Glomerular visceral epithelial cell (primary cell): ENCODE measurements around the gene CHD2.

Source experiments
- DNase-seq: peaks from one replicate; pipeline ENCODE4 v3.0.0-alpha.2; 2016; ENCODE audit errors: extremely low spot score

The CHD2 gene

DNA sequence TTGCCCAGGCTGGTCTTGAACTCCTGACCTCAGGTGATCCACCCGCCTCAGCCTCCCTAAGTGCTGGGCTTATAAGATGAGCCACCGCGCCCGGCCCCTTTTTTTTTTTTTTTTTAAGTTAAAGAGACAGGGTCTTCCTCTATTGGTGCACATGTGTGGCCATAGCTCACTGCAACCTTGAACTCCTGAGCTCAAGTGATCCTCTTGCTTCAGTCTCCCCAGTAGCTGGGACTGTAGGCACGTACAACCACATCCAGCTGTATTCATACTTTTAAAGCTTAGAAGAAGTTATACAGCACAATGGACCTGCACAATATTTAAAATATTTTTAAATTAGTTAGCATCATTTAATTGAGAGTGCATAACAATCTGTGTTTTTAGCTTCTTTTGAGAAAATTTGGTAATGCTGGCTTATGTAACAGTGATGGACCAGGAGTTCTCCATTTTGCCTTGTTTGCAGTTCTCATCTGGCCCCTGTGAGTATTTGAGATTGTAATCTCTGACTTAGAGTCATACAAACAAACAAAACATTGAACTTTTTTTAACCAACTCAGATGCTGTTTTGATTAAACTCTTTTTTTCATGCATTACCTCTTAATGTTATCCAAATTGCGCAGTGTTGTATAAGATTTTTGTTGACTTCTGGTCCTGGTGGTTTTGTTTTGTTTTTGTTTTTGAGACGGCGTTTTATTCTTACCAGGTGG, 33.0 kb downstream of the CHD2 start:
- no peak for DNase-seq

DNA sequence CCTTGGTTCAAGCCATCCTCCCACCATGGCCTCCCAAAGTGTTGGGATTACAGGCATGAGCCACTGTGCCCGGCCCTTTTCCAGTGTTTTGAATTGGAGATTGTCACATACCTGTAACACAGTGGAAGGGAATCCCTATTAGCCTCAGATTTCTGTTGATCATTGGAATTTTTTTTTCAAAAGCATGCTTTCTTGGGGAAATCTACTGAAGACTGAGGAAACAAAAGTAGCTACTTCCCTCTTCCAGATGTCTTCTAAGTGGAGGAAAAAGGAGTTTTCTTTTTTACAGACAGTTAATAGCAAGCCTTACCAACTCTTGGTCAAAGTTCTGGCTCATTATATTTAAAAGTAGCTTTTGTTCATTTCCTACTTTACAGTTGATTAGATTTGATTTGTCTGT, 33.7 kb downstream of the CHD2 start:
- DNase-seq = no peak

DNA sequence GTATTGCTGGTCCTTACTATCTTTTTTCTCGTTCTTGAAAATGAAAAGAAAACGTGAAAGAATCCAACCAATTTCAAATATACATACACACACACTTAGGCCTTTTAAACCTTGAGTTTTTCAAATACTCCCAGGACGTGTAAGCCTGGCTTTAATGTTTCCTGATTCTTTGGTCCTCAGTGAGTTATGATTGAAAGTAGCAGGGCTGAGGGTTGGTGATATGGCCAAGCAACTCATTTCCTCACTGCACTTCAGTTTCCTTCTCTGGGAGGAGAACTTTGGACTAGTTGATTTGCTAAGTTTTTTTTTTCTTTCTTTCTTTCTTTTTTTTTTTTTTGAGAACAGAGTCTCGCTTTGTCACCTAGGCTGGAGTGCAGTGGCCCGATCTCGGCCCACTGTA, 34.6 kb downstream of the CHD2 start:
- DNase-seq = no peak

DNA sequence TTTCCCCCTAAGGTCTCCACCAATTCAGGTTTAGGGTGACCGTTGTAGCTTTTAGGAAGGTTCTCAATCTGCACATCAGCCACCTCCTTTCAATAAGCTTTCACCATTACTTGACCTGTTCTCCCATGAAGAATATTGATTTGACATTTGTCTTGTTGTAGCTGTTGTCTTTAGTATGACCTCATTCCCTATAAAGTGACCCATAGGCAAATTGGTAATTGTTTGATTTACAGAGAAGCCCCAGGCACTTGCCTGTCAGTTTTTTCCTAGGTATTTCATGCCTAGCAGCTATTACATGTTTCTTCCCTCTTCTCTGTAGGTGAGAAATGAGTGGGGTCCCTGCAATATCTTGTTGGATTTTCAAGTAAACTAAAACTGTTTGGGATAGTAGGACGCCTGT, 36.0 kb downstream of the CHD2 start:
- DNase-seq = no peak

DNA sequence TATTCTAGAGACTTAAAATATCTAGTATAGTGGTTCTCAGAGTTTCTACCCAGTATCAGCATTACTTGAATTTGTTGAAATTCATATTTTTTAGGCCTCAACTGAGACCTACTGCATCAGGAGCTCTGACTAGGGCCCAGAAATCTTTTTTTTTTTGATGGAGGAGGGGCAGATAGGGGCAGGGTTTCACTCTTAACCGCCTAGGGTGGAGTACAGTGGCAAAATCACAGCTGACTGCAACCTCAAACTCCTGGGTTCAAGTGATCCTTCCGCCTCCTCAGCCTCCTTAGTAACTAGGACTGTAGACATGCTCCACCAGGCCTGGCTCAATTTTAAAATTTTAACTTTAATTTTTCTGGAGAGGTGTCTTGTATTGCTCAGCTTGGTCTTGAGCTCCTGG, 36.6 kb downstream of the CHD2 start:
- no peak for DNase-seq

DNA sequence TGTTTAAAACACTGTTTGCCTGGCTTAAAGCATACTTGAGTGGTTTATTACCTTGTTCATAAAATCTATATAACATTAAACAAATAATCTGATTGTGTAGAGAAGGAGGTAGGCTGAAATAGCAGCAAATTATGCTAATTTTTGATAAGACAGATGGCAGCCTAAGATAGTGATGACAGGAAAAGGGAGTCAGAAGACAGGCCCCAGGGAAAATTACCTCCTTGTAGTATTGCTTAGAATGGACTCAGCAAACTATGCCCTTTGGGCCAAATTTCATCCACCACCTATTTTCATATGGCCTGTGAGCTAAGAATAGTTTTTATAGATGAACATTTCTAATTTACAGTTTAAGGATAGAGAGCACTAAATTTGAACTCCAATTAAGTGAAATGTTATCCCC, 37.8 kb downstream of the CHD2 start:
- no peak for DNase-seq

DNA sequence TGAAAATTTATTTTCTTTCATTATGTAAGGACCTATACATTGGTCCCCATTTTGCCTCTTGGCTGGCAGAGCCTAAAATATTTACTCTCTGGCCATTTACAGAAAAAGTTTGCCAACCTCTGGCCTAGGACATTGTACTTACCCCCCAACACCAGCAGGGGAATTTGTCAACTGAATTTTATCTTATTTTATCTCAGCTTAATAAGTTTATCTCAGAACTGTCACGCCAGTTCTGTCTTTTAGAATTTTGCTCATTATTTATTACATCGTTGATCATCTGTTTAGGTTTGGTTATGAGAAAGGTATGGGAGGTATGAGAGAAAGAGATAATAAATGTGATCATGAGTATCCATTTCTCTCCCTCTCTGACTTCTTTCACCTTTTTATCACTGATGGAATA, 38.3 kb downstream of the CHD2 start:
- no peak for DNase-seq

DNA sequence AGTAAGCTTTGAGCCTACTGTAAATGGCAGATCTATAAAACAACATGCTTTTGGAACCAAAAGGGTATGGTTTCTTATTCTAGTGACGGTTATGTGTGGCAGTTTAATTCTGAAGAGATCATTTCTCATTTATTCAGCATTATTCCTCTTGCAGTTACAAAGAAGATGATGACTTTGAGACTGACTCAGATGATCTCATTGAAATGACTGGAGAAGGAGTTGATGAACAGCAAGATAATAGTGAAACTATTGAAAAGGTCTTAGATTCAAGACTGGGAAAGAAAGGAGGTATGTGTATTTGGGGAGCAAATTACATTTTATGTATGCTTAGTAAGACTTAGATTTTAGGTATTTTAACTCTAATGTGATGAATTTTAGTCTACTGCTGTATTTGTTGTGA, 41.5 kb downstream of the CHD2 start:
- no peak for DNase-seq

DNA sequence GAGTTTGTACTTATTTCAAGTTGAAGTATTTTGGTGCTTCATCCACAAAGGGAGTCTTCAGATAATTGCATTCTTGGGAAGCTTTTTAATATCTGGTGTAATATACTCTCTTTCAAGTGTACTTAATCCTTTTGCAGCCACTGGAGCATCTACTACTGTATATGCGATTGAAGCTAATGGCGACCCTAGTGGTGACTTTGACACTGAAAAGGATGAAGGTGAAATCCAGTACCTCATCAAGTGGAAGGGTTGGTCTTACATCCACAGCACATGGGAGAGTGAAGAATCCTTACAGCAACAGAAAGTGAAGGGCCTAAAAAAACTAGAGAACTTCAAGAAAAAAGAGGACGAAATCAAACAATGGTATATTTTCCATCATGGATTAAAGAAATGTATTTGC, 42.6 kb downstream of the CHD2 start:
- DNase-seq = no peak

DNA sequence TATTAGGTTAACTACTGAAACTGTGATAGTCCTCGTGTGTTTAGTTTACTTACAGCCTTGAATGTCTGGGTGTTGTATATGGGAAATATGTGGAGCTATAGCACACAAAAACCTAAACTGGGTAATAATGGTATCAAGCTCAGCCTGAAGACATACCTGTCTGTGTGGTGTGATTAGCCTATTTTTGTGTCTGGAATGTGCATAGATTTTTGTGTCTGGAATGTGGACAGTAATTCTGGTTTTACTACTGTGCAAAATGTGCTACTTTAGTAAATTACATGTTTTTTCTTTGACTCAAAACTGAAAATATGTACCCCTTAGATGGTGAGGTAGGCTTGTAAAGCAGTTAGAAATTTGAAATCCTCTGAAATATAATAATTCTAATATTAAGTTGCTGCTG, 43.5 kb downstream of the CHD2 start:
- DNase-seq = no peak

DNA sequence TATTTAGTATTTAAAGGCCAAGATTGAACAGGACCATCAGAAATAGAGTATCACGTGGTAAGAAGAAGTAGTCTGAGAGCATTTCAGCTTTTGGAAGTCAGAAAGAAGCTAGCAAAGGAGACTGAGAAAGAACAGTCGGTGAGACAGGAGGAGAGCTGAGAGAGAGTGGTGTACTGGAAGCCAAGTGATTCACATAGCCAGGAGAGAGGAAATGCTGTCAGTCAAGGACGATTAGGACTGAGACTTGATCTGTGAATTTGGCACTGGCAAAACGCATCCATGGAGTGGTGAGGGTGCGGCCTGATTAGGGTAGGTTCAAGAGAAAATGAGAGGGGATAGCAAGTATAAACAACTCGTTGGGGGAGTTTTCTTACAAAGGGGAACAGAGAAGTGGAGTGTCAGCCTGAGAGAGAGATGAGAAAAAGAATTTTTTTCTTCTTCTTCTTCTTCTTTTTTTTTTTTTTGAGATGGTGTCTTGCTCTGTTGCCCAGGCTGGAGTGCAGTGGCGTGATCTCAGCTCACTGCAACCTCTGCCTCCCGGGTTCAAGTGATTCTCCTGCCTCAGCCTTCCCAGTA, 44.9 kb downstream of the CHD2 start:
- DNase-seq = no peak

DNA sequence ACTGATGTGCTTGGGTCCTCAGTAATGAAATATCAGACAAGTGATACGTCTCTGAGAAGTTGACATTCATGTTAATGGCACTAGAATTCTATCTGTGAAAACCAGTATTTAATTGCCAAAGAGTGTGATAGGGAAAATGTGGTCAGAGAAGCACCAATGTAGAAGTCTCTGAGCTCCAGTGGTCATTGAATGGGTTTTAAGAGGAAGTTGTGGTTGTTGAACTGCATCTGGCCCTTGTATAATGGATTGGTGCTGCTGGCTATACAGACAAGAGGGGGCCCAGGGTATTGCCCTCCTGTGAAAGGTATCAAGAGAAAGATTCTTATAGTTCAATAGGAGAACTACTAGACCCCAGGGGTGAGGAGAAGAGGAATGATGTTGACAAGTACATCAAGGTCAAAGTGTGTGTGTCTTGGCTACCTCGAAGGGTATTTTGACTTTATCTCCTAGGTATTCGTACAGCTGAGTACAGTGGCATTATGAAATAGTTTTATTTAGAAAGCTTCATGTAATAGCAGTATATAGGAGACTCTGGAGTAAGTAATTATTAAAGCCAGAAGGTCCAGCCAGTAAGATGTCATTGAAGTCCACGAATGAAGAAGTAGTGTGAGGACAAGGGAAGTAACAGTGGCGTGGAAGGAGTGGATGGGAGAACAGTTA, 47.1 kb downstream of the CHD2 start:
- DNase-seq = no peak

DNA sequence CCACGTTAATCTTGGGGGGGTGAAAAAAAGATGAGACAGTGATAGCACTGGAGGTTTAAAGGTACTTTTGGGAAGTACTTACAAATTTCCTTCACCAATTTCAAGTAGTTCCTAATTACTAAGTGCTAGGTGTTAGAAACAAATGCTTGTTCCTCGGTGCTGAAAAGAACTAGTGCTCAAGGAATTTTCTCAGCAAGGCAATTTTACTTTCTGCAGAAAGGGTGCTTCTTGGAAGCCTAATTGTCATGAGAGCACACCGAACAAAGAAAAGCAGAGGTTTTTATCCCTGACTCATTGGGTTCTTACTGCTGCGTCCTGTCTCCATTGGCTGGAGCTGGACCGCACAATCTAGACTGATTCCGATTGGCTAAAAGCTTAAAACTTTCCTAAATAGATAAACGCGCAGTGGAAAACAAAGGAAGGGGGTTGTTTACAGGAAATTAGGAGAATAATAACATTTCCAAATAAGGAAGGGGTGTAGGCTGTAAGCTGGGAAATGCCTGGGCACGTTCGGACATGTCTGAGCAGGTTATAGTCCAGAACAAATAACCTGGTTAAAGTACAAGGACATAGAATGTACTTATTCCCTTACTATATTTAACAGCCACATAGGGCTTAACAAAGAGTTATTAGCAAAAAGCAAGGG, 49.6 kb downstream of the CHD2 start:
- no peak for DNase-seq

DNA sequence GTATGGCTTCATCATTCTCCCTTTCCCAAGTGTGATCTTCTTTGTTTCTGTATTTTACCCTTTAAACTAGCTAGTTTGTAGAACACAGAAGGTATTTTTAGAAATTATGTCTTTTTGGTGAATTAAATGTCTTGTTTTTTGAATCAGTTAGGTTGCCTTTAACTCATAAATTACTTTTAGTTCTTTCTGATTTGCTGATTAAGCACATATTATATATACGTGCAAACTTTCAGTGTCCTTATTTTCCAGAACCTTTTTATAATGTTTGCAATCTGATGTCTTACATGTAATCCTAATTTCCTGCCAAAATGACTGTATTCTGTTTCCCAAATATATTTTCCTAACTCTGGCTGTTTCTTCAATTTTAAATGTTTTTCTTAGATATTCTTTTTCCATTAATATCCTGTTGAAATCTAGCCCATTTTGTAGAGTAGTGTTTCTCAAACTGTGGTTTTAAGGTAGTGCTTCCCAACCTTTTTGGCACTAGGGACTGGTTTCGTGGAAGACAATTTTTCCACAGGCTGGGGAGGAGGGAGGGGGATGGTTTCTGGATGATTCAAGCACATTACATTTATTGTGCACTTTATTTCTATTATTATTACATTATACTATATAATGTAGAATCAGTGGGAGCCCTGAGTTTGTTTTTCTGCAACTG, 51.8 kb downstream of the CHD2 start:
- no peak for DNase-seq

DNA sequence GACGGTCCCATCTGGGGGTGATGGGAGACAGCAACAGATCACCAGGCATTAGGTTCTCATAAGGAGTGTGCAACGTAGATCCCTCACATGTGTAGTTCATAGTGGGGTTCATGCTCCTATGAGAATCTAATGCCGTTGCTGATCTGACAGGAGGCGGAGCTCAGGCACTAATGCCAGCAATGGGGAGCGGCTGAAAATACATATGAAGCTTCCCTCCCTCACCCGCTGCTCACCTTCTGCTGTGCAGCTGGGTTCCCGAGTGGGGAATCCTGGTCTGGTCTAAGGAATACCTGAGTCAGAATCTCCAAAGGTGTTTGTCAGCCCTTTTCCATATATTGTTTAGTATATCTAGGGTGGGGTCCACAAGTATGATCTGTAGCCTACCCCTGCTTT, 52.3 kb downstream of the CHD2 start:
- DNase-seq = no peak

DNA sequence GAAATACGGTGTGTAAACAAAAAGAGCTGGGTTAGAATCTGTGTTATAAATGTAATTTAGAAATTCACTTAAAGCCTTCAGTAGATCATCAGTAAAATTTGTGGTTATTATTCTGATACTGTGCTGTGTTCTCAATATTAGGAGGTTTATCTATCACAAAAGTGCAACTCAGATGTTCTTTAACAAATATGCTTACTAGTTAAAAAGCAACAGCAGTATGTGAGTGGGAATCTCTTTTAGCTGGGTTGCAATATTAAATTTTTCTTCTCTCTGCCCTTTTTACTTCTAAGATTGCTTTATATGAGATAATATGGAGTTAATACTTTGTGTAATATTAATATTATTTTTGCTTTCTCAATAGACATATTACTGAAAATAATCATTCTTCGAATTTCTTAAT, 53.4 kb downstream of the CHD2 start:
- DNase-seq = no peak

DNA sequence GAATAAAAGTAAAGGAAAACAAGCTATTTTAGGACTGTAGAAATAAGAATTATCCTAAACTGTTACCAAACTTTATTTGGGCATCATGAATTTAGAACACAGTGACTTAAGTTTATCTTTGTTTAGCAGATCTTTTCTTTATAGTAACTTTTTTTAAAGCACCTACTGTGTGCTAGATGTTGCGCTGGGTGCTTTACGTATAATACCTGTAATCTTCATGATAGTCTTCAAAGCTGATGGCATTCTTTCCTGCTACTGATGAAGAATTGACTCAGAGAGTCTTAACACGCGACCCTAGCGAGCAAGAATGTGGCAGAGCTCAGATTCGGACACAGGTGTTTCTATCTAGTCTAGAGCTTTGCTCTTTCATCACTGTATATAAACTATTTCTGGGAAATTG, 53.9 kb downstream of the CHD2 start:
- DNase-seq = no peak

DNA sequence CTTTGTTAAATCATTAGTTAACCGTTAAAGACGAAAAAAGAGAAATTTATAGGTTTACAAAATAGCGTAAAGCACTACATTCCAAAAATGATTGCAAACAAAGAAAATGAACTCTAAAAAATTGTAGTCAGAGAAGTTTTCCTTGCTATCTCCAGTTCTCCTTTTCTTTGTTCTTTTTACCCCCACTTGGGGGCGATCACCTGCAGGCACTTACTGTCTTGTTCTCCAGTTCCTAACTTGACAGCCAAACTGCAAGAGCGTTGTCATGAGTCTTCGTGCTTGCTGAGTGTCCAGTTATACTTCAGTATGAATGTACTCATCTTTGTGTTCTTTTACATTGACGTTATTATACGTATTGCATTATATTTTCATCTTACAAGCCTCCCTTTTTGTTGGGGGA, 54.5 kb downstream of the CHD2 start:
- DNase-seq = no peak

DNA sequence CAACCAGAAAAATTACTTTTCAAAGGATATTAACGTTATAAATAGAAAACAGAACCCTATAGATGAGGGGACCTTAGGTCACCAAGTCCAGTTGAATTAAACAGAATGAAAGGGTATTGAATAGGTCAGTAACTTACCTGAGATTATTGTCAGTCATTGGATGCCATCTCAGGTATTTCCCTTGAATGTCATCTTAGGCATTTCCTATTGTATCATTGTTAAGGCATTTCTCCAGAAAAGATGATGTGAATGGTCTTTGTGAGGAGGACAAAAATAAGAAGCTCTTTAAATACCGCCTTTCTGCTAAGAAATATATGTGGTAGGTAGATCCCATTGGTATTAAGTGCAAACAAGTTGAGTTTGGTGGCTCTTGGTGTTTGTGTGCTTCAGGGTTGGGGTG, 55.6 kb downstream of the CHD2 start:
- no peak for DNase-seq

DNA sequence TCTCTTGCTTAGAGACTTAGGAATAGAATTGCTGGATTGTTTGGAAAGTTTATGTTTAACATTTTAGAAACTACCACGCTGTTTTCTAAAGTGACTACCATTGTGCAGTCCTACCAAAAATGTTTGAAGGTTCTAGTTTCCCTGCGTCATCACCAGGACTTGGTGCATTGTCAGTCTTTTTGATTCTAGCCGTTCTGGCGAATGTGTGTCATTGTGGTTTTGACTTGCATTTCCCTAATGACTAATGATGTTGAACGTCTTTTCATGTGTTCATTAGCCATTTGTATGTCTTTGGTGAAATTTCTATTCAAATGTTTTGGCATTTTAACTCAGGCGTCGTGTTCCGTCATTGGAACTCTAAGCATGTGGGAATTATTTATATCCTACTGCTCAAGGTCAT, 58.0 kb downstream of the CHD2 start:
- DNase-seq = no peak

DNA sequence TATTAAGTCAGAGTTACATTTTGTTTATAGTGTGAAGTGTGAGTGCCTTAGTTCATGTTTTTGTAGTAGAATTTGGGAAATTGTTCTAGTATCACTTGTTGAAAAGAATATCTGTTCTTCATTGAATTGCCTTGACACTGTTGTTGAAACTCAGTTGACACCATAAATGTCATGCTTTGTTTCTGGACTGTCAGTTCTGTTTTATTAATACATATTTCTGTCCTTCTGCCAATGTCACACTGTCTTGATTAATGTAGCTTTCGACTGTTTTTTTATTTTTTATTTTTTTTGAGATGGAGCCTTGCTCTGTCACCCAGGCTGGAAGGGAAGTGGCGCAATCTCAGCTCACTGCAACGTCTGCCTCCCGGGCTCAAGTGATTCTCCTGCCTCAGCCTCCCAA, 59.1 kb downstream of the CHD2 start:
- no peak for DNase-seq

DNA sequence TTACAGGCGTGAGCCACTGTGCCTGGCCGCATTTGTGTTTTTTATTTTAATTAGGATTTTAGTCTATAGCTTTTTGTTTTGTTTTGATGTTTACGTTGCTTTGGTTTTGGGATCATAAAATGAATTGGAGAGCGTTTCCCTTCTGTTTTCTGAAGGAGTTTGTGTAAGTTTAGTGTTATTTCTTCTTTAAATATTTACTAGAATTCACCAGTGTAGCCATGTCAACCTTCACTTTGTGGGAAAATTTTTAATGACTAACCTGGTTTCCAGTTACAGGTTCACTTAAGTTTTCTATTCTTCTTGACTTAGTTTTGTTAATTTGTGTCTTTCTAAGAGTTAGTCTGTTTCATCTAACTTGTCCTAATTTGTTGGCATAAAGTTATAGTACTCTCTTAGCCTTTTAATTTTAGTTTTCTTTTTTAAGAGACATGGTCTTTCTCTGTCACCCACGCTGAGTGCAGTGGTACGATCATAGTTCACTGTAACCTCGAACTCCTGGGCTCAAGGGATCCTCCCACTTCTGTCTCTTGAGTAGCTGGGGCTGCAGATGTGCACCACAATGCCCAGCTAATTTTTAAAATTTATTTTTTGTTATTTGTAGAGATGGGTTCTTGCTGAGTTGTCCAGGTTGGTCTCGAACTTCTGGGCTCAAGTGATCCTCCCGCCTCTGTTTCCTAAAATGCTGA, 61.0 kb downstream of the CHD2 start:
- peak; percentile 23 for DNase-seq
